Measurements from ENCODE around the gene JAKMIP1.

The JAKMIP1 gene

GRCh38 chr4:6200011-6200921, at the start of gene JAKMIP1:
JAKMIP1 (minus strand) TSS chr4:6200549; CDS start chr4:6112850, 87,699 bp downstream.
- DNase-seq, result peak; percentile 33

GRCh38 chr4:6248394-6248793, 48.0 kb upstream of the JAKMIP1 start:
- DNase-seq, result no peak

- no peak for DNase-seq
These were observed 45.9 kb upstream of the JAKMIP1 start for GRCh38 chr4:6246170-6246634.

GRCh38 chr4:6245246-6246169, 45.2 kb upstream of the JAKMIP1 start:
- no peak for DNase-seq

- DNase-seq, result no peak
These were observed 42.1 kb upstream of the JAKMIP1 start for GRCh38 chr4:6242271-6243029.

GRCh38 chr4:6241062-6241845, 40.9 kb upstream of the JAKMIP1 start:
- no peak for DNase-seq

- no peak for DNase-seq
These were observed 39.6 kb upstream of the JAKMIP1 start for GRCh38 chr4:6239968-6240367.

- DNase-seq, result no peak
These were observed 39.1 kb upstream of the JAKMIP1 start for GRCh38 chr4:6239486-6239885.

- no peak for DNase-seq
These were observed 36.6 kb upstream of the JAKMIP1 start for GRCh38 chr4:6236816-6237390.

- no peak for DNase-seq
These were observed 35.7 kb upstream of the JAKMIP1 start for GRCh38 chr4:6235901-6236640.

- no peak for DNase-seq
These were observed 34.7 kb upstream of the JAKMIP1 start for GRCh38 chr4:6235012-6235411.

GRCh38 chr4:6233929-6234328, 33.6 kb upstream of the JAKMIP1 start:
- DNase-seq, result no peak

GRCh38 chr4:6232836-6233785, 32.8 kb upstream of the JAKMIP1 start:
- no peak for DNase-seq

GRCh38 chr4:6231663-6232165, 31.4 kb upstream of the JAKMIP1 start:
- DNase-seq, result no peak

GRCh38 chr4:6230827-6231662, 30.7 kb upstream of the JAKMIP1 start:
- DNase-seq, result no peak

GRCh38 chr4:6230502-6230785, 30.1 kb upstream of the JAKMIP1 start:
- DNase-seq, result no peak

- no peak for DNase-seq
These were observed 29.5 kb upstream of the JAKMIP1 start for GRCh38 chr4:6229671-6230501.

- DNase-seq, result no peak
These were observed 28.7 kb upstream of the JAKMIP1 start for GRCh38 chr4:6229095-6229494.
